Measurements from ENCODE around the gene ATF2. TPM values are rescaled to one million over a fixed set of nuclear protein-coding genes. Genes with fewer than 3 reads are reported as not detected.

Gene ATF2
- total and polyA plus RNA-seq, 7 donors, result 13.2 to 59.6 (median 46.0) TPM

- Histone ChIP-seq H3K9me3 (no peaks in the 10 kb centered on the region), H3K27me3 (no peaks in the 10 kb centered on the region), H3K4me1 (no peaks in the 10 kb centered on the region), H3K27ac (no peak overlapping the region), H3K4me3 (no peak overlapping the region), H3K36me3 (no peaks in the 10 kb centered on the region)
- TF ChIP-seq POLR2AphosphoS5 (IDR thresholded peaks at IDR 0.05) (no peak), POLR2A (IDR thresholded peaks at IDR 0.05) (no peak), CTCF (IDR thresholded peaks at IDR 0.05) (no peak), EP300 (IDR thresholded peaks at IDR 0.05) (no peak)
- intact Hi-C loops (cut with DNase I), result no loop called here
- no peak for DNase-seq
These were observed 118.3 kb downstream of the ATF2 start for GRCh38 chr2:175049661-175050060.

- Histone ChIP-seq H3K36me3 (no peaks in the 10 kb centered on the region), H3K9me3 (no peaks in the 10 kb centered on the region), H3K4me3 (no peak overlapping the region), H3K27ac (no peak overlapping the region), H3K27me3 (no peaks in the 10 kb centered on the region), H3K4me1 (no peaks in the 10 kb centered on the region)
- intact Hi-C loops (cut with DNase I), result no loop called here
- WGBS, 2 donors, result 67 to 94% methylated on average over 2 of the region's 2 CpGs
- no peak for TF ChIP-seq POLR2A (IDR thresholded peaks at IDR 0.05)
- TF ChIP-seq EP300 (IDR thresholded peaks at IDR 0.05), result no peak
- TF ChIP-seq POLR2AphosphoS5 (IDR thresholded peaks at IDR 0.05), result no peak
- no peak for TF ChIP-seq CTCF (IDR thresholded peaks at IDR 0.05)
- DNase-seq, result no peak
These were observed 119.7 kb downstream of the ATF2 start for GRCh38 chr2:175048275-175048674.

DNA sequence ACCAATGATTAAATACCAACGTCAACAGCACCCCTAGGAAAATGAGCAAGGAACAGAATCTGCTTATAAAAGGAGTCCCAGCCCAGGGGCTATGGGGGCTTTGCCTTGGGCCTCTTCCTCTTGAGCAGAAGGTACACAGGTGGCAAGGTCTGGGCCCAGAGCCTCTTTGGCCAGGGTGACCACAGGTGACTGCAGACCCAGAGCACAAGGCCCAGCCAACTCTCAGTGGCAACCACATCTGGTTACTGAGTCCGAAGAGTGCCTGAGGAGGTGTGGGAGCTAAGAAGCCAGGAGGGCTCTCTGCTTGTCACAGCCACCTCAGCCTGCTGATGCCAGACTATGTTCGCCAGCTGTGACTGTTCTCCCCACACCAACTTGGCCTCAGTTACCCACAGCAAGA is 128.5 kb downstream of the ATF2 start:
- Histone ChIP-seq H3K27me3 (no peaks in the 10 kb centered on the region), H3K9me3 (no peaks in the 10 kb centered on the region), H3K27ac (no peak overlapping the region), H3K4me3 (no peak overlapping the region), H3K36me3 (no peaks in the 10 kb centered on the region), H3K4me1 (no peaks in the 10 kb centered on the region)
- WGBS, 2 donors, result 95 to 98% methylated on average over 3 of the region's 3 CpGs
- intact Hi-C loops (cut with DNase I), result no loop called here
- TF ChIP-seq CTCF (IDR thresholded peaks at IDR 0.05), result no peak
- TF ChIP-seq POLR2AphosphoS5 (IDR thresholded peaks at IDR 0.05), result no peak
- TF ChIP-seq EP300 (IDR thresholded peaks at IDR 0.05), result no peak
- no peak for TF ChIP-seq POLR2A (IDR thresholded peaks at IDR 0.05)
- DNase-seq, result no peak

- intact Hi-C loops (cut with DNase I), result no loop called here
- DNase-seq, result no peak
These were observed 129.0 kb downstream of the ATF2 start for GRCh38 chr2:175039031-175039430.

More at GRCh38 chr2:175039031-175039430, 129.0 kb downstream of the ATF2 start:
- no peaks in the 10 kb centered on the region for H3K4me1 ChIP-seq
- H3K36me3 ChIP-seq, result no peaks in the 10 kb centered on the region
- no peaks in the 10 kb centered on the region for H3K9me3 ChIP-seq
- no peak overlapping the region for H3K4me3 ChIP-seq
- TF ChIP-seq POLR2A (IDR thresholded peaks at IDR 0.05) (no peak), CTCF (IDR thresholded peaks at IDR 0.05) (no peak), EP300 (IDR thresholded peaks at IDR 0.05) (no peak), POLR2AphosphoS5 (IDR thresholded peaks at IDR 0.05) (no peak)
- WGBS, 2 donors, result 87 to 89% methylated on average over 5 of the region's 5 CpGs
- H3K27me3 ChIP-seq, result no peaks in the 10 kb centered on the region
- no peak overlapping the region for H3K27ac ChIP-seq

All from sigmoid colon (tissue), 7 donors.